Tibial artery (tissue), 4 donors: ENCODE measurements around the gene DPP8.

Experiments
- DNase-seq, 2 donors: peaks; one replicate each; pipeline ENCODE4 v3.0.0-alpha.2; 2019
- H3K27ac ChIP-seq, 2 donors: fragments of 200-600 bp; sonication (generic) in 1 of 2; 1 replicate in 1 of 2; 2 replicates in 1 of 2; pipeline ENCODE4 v1.5.1; 2018 to 2019; ENCODE audit warnings: mild to moderate bottlenecking in 1 of 2
- H3K27me3 ChIP-seq, 2 donors: fragments of 200-600 bp; sonication (generic) in 1 of 2; one replicate each; pipeline versions ENCODE4 v1.5.1 to v1.6.0; 2016 to 2019
- H3K36me3 ChIP-seq, 3 donors: fragments of 200-600 bp; sonication (generic) in 2 of 3; one replicate each; pipeline ENCODE4 v1.5.1; 2016 to 2019; ENCODE audit warnings: mild to moderate bottlenecking in 2 of 3
- H3K4me1 ChIP-seq, 4 donors: fragments of 200-600 bp; sonication (generic) in 2 of 4; 1 replicate in 3 of 4; 2 replicates in 1 of 4; pipeline ENCODE4 v1.5.1; 2016 to 2019
- H3K4me3 ChIP-seq, 2 donors: fragments of 200-600 bp; sonication (generic) in 1 of 2; 1 replicate in 1 of 2; 2 replicates in 1 of 2; pipeline ENCODE4 v1.5.1; 2018 to 2019; ENCODE audit warnings: mild to moderate bottlenecking in 2 of 2
- H3K9me3 ChIP-seq, 3 donors: fragments of 200-600 bp; sonication (generic) in 1 of 3; one replicate each; pipeline ENCODE4 v1.5.1; 2016 to 2019
- intact Hi-C: fragments of 100-400 bp; cut with DNase I; formaldehyde crosslinking; loops from one replicate; pipeline ENCODE4 v1.15.0; 2023; ENCODE audit warnings: low total_unique reads
- TF ChIP-seq, protein P1 (sequence below), 2 experiments: fragments of 200-600 bp in 1 of 2; fragments of 450-650 bp in 1 of 2; IDR thresholded peaks; one replicate each; pipeline ENCODE4 v1.5.1; 2017 to 2019; ENCODE audit warnings: antibody characterized with exemption in 2 of 2, mild to moderate bottlenecking in 1 of 2, moderate library complexity in 1 of 2

DPP8 gene

DNA sequence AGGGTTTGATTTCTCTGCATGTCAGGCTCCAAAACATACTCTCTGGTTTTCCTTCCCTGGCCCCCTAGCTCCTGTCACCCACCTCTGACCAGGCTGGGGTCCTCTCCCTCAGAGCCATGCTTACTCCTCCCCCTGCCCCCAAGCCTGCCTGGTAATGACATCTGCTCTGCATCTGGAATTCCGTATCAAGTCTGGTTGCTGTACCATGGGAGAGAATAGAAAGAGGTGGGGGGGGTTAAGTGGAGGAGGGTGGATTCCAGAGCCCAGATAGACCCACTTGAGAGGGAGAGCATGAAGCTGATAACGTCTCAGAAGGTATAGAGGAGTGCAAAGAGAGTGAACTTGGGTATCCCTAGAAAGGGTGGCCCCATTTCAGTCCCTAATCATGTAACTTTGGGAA, 98.9 kb downstream of the DPP8 start:
- Histone ChIP-seq H3K36me3 (no peaks in the 10 kb centered on the region), H3K4me3 (no peak overlapping the region), H3K9me3 (no peaks in the 10 kb centered on the region), H3K4me1 (peaks cover 4 to 20% (median 18%) of the 10 kb centered on the region in 4 donors), H3K27ac (no peak overlapping the region), H3K27me3 (peaks cover 0 to 42% of the 10 kb centered on the region in 2 donors)
- no peak for DNase-seq
- TF ChIP-seq, protein P1, sequence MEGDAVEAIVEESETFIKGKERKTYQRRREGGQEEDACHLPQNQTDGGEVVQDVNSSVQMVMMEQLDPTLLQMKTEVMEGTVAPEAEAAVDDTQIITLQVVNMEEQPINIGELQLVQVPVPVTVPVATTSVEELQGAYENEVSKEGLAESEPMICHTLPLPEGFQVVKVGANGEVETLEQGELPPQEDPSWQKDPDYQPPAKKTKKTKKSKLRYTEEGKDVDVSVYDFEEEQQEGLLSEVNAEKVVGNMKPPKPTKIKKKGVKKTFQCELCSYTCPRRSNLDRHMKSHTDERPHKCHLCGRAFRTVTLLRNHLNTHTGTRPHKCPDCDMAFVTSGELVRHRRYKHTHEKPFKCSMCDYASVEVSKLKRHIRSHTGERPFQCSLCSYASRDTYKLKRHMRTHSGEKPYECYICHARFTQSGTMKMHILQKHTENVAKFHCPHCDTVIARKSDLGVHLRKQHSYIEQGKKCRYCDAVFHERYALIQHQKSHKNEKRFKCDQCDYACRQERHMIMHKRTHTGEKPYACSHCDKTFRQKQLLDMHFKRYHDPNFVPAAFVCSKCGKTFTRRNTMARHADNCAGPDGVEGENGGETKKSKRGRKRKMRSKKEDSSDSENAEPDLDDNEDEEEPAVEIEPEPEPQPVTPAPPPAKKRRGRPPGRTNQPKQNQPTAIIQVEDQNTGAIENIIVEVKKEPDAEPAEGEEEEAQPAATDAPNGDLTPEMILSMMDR (IDR thresholded peaks at IDR 0.05): no peak
- intact Hi-C loops: no loop called here

DNA sequence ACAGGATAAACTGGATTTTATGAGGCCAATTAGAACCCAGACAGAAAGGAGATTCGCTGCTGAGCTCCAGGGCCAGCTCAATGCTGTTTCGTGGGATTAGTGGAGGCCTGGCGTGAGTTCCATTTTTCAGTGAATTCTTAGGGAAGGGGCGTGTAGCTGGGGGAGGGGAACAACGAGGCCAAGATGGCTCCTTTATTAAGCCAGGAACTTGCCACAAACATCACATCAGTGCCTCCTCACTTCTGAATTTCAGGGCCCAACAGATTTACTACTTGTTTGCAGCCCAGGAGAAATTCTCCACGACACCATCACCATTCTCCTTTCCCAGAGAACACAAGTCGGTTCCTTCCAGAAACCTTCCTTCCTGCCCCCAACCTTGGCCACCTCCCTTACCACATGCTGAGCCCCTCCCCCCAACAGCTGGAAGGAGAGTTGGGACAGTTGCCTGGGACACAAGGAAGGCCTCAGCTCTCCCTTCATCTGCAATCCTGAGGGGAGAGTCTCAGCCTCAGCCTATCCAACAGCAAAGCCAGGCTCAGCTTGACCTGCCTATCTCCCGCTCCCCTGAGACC, 100.6 kb downstream of the DPP8 start:
- no peak overlapping the region for H3K4me3 ChIP-seq
- intact Hi-C loops: no loop called here
- H3K27ac ChIP-seq: no peak overlapping the region
- H3K36me3 ChIP-seq: no peaks in the 10 kb centered on the region
- no peaks in the 10 kb centered on the region for H3K9me3 ChIP-seq
- DNase-seq: peak in 1 of 2 donors; percentile 51
- TF ChIP-seq, protein P1 (IDR thresholded peaks at IDR 0.05): no peak
- peaks cover 0 to 45% of the 10 kb centered on the region in 2 donors for H3K27me3 ChIP-seq
- H3K4me1 ChIP-seq: peaks cover 4 to 14% (median 11%) of the 10 kb centered on the region in 4 donors

DNA sequence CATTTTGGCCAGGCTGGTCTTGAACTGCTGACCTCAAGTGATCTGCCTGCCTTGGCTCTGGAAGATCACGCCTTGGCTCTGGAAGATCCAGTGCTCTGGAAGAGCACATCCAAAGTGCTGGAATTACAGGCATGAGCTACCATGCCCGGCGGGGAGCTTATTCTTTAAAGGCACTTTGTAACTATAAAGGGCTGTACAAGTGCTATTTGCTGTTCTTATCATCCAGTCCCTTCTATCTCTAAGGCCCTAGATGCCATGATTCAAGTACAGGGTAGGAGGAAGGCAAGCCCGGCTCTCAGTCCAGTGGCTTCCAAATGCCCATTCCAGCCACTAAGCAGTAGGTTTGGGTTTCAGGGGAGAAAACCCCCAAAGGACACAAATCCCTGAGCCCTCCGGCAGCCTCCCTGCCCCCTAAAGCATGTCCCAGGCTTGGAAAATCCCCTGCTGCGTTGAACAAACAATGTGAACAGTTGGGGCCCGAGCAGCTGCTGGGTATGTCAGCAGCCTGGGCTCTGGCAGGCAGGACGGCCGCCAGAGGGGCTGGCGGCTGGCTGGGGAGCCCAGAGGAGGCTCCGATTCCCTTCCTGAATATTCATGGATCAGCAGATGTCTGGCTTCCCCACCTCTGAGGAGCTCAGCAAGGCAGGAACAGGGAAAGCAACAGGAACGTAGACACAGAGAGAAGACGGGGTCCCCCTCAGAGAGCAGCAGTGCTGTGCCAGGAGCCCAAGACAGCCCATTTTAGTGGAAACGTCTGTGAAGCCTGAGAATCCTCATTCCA, 102.5 kb downstream of the DPP8 start:
- no peaks in the 10 kb centered on the region for H3K4me1 ChIP-seq
- no peak for DNase-seq
- no peaks in the 10 kb centered on the region for H3K9me3 ChIP-seq
- no peak overlapping the region for H3K27ac ChIP-seq
- H3K27me3 ChIP-seq: peaks cover 0 to 32% of the 10 kb centered on the region in 2 donors
- intact Hi-C loops: no loop called here
- H3K4me3 ChIP-seq: no peak overlapping the region
- TF ChIP-seq, protein P1 (IDR thresholded peaks at IDR 0.05): no peak
- no peaks in the 10 kb centered on the region for H3K36me3 ChIP-seq

DNA sequence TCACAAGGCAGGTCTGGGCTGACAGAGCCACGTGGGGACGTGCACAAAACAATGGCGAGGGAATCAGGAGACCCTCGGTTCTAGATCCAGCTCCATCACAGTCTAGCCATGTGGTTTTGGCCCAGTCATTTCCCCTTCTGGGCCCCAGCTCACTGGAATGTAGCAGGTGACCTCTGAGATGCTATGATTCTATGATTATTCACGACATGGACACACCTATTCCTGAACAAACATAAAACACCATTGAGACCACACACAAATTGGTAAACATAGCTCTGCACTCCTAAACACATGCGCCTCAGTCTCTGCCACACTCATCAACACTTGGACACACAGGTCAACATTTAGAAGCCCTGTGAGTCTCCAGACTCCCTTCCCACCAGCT, 103.7 kb downstream of the DPP8 start:
- TF ChIP-seq, protein P1 (IDR thresholded peaks at IDR 0.05): no peak
- Histone ChIP-seq H3K4me1 (no peaks in the 10 kb centered on the region), H3K27ac (no peak overlapping the region), H3K4me3 (no peak overlapping the region), H3K9me3 (no peaks in the 10 kb centered on the region), H3K36me3 (no peaks in the 10 kb centered on the region), H3K27me3 (peaks cover 0 to 31% of the 10 kb centered on the region in 2 donors)
- intact Hi-C loops: no loop called here
- DNase-seq: no peak

DNA sequence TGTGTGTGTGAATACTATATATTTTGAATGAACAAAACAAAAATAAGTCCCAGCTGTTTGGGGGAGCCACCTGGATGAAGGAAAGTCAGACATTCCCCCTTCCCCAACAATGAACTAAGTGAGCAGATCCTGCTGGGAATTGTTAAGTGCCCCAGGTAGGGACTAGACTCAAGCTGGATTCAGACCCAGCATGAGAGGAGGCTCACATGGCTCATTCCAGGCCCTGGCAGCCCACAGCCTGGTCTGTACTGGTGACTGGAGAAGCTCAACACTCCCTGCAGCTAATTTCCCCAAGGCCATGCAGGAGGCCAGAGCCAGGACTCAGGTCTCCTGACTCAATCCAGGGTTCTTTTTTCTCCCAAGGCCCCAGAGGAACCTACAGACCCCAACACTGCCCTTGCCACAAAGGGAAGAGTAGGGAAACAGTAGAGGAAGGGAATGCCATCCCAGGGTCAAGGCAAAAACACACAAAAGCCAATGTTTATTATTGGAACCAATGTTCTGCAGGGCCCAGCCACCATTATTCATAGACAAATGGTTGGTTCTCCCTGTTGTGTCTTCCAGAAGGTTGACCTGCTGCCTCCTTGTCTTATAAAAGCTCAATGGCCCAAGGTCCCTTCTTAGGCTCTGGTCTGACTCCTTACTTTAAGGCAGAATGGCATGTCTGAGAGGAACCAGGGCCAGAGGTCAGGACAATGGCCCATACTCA, 104.3 kb downstream of the DPP8 start:
- H3K27me3 ChIP-seq: peaks cover 0 to 27% of the 10 kb centered on the region in 2 donors
- intact Hi-C loops: no loop called here

More for the DNA sequence above, 104.3 kb downstream of the DPP8 start:
- no peak overlapping the region for H3K4me3 ChIP-seq
- H3K4me1 ChIP-seq: no peaks in the 10 kb centered on the region
- no peaks in the 10 kb centered on the region for H3K36me3 ChIP-seq
- no peaks in the 10 kb centered on the region for H3K9me3 ChIP-seq
- no peak for DNase-seq
- TF ChIP-seq, protein P1 (IDR thresholded peaks at IDR 0.05): no peak
- no peak overlapping the region for H3K27ac ChIP-seq
